Right renal cortex interstitium (tissue), 3 donors: ENCODE data around the gene KRT1. TPM values are rescaled to one million over a fixed set of nuclear protein-coding genes. Genes with fewer than 3 reads are reported as not detected.
"Not testable (repeated sequence)": the region's sequence is repeated elsewhere in the genome, so short reads cannot be mapped to it uniquely, and the experiment has no call there.

Source experiments
- DNase-seq, 3 donors: peaks; one replicate each; pipeline ENCODE4 v3.0.0-alpha.2; 2013; ENCODE audit warnings: low read depth in 3 of 3, low spot score in 2 of 3
- polyA plus RNA-seq, 3 donors: library from polyadenylated mRNA; unstranded; fragments of 120-200 nt; gene quantifications; one replicate each; pipeline ENCODE4 v1.2.1, GENCODE V29; 2013; ENCODE audit not compliant: insufficient read length in 3 of 3

Gene KRT1
- under 1 TPM; 0.19 to 0.45 (median 0.31) TPM for polyA plus RNA-seq

- DNase-seq = no peak
Measured at GRCh38 chr12:52680363-52680762, at the start of gene KRT1. TSS of gene KRT1 (minus strand) at chr12:52680407. CDS start at chr12:52680348, 59 bp downstream.

- DNase-seq = no peak
Measured at GRCh38 chr12:52729147-52729546, 48.9 kb upstream of the KRT1 start.

DNA sequence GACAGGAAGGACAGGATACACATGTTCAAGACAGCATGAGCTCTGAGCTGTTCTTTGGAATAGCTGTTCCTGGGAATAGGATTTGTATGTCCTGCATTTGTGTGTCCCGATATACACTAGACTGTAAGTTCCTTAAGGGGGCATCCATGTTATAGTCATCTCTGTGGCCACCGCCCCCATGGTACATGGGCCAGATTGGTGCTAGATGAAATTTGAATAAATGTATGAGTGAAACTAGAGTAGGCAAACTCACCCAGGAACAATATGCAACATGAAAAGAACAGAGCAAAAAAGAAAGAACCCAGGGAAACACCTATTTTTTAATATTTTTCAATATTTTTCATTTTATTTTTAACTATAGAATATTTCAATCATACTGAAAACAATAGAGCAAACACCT, 48.2 kb upstream of the KRT1 start:
- no peak for DNase-seq

GRCh38 chr12:52727037-52727436, 46.8 kb upstream of the KRT1 start:
- DNase-seq = no peak

DNA sequence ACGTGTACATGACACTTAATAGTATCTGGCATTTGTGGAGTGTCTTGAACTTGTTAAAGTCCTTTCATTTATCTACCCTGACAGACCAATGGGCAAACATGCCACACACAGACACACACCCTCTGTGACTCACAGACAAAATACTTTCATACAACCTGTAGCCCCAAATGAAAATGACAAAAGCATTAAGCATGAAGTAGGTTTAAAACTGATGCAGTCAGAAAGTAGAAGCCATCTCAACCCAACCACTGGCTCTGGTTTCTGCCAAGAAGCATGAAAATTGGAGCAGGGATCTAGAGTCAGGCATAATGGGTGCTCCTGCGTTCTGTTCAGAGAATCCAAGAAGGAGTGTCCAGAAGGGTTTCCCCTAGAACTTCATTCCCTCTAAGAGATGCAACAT, 46.2 kb upstream of the KRT1 start:
- no peak for DNase-seq

GRCh38 chr12:52724384-52724783, 44.2 kb upstream of the KRT1 start:
- no peak for DNase-seq

- no peak for DNase-seq
Measured at GRCh38 chr12:52722680-52723079, 42.5 kb upstream of the KRT1 start.

DNA sequence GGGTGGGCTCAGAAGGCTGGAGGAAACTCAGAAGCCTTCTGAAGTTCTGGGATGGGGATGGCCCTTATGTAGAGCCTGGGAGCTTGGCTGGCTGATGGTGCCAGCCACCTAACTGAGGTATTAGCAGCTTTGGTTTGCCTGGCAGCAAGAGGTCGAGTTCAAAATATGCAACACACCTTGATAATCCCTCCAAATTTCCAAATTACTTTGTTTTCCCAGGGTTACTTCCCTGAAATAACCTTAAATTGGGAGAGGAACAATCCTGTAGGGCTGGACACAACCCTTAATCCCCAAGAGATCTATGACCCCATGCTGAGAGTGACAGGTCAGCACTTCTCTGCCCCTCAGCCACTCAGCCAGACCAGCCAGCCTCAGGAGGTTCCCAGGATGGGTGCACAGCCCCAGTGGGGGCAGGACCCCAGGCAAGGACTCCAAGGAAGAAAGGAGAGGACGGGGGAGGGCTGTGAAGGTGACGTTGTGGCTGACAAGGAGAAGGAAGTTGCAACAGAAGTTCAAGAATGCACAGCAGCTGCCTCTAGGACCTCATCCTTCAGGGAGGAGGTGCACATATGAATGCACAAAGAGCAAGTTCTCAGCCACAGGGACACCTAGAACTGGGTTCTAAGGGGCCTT, 41.7 kb upstream of the KRT1 start:
- no peak for DNase-seq

DNA sequence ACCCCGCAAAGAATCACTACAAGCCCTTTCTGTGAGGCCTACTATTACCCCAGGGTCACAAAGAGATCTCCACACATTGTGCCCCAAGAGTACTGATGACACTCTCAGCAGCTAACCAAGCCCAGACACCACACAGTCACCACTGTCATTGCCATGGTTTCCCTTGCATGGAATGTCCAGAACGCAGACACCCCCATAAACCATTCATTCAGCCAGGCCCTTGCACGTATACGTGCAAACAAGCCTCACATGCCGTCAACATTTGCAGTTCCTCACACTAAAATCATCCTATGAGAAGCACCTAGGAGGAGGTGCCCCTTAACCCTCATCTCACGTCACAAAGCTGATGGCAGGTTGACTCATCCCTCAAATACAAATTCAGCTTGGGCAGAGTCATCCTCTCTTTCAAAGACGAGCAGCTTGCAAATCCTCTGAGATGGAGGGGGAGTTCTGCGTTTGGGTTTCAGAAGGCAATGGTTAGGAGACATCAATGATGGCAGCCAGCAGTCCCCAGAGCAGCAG, 40.2 kb upstream of the KRT1 start:
- no peak for DNase-seq

GRCh38 chr12:52716061-52716460, 35.9 kb upstream of the KRT1 start:
- DNase-seq = no peak

- no peak for DNase-seq
Measured at GRCh38 chr12:52715416-52715815, 35.2 kb upstream of the KRT1 start.

- no peak for DNase-seq
Measured at GRCh38 chr12:52714887-52715281, 34.7 kb upstream of the KRT1 start.

- no peak for DNase-seq
Measured at GRCh38 chr12:52713960-52714886, 34.0 kb upstream of the KRT1 start.

DNA sequence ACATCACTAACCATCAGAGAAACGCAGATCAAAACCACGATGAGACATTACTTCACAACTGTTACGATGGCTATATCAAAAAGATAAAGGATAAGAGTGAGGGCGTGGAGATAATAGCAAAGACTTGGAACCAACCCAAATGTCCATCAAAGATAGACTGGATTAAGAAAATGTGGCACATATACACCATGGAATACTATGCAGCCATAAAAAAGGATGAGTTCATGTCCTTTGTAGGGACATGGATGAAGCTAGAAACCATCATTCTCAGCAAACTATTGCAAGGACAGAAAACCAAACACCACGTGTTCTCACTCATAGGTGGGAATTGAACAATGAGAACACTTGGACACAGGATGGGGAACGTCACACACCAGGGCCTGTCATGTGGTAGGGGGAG, 31.9 kb upstream of the KRT1 start:
- not testable (repeated sequence) for DNase-seq

GRCh38 chr12:52710730-52711129, 30.5 kb upstream of the KRT1 start:
- DNase-seq = no peak

- no peak for DNase-seq
Measured at GRCh38 chr12:52708010-52708409, 27.8 kb upstream of the KRT1 start.

DNA sequence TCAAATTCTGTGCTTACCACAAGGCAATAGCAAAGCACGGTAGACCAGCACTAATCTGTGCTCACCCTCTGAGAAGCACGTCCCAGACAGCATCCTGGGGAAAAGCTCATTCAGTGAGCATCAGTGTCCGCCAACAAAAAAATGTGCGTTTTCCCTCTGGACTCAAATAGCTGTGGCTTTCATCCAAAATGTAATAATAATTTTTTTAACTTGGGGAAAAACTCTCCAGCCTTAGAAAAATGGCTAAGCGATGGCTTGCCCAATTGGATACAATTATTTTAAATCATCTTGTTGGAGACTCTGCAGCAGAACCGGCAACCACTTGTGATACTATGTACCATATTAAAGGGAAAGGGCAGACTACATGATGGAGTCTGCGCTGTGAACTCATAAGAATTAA, 24.3 kb upstream of the KRT1 start:
- no peak for DNase-seq

- no peak for DNase-seq
Measured at GRCh38 chr12:52703878-52704277, 23.7 kb upstream of the KRT1 start.

GRCh38 chr12:52703424-52703823, 23.2 kb upstream of the KRT1 start, which contains the start of gene KRT77:
TSS of gene KRT77 (minus strand) at chr12:52703524. CDS start at chr12:52703434, 90 bp downstream.
- DNase-seq = no peak

- no peak for DNase-seq
Measured at GRCh38 chr12:52702338-52702737, 22.1 kb upstream of the KRT1 start.

- DNase-seq = no peak
Measured at GRCh38 chr12:52701281-52701680, 21.1 kb upstream of the KRT1 start.

- no peak for DNase-seq
Measured at GRCh38 chr12:52699960-52700359, 19.8 kb upstream of the KRT1 start.
